Right lobe of liver (tissue), 6 donors: ENCODE data around the gene PLCB4. TPM values are rescaled to one million over a fixed set of nuclear protein-coding genes. Genes with fewer than 3 reads are reported as not detected.

Experiments
- ATAC-seq, 4 donors: fragments of 200-7000 bp; cut with Tn5 transposase; one replicate each; pipeline ENCODE4 v1.9.1; 2020; ENCODE audit warnings: mild to moderate bottlenecking in 4 of 4, moderate library complexity in 4 of 4
- DNase-seq, 3 donors: peaks; one replicate each; pipeline ENCODE4 v3.0.0-alpha.2; 2020
- H3K27ac ChIP-seq, 3 donors: fragments of 200-600 bp; one replicate each; pipeline ENCODE4 v1.8.0; 2022
- H3K27me3 ChIP-seq, 2 donors: fragments of 200-600 bp; one replicate each; pipeline ENCODE4 v1.8.0; 2022
- H3K36me3 ChIP-seq, 4 donors: fragments of 200-600 bp; sonication (generic) in 1 of 4; one replicate each; pipeline versions ENCODE4 v1.5.1 to v1.8.0; 2017 to 2022; ENCODE audit warnings: control low read depth in 1 of 4
- H3K4me1 ChIP-seq, 4 donors: fragments of 200-600 bp; sonication (generic) in 1 of 4; one replicate each; pipeline versions ENCODE4 v1.5.1 to v1.8.0; 2017 to 2022; ENCODE audit warnings: control low read depth in 1 of 4
- H3K4me3 ChIP-seq, 3 donors: fragments of 200-600 bp; one replicate each; pipeline ENCODE4 v1.8.0; 2022
- H3K9me3 ChIP-seq, 4 donors: fragments of 200-600 bp; sonication (generic) in 1 of 4; one replicate each; pipeline versions ENCODE4 v1.5.1 to v1.8.0; 2017 to 2022; ENCODE audit warnings: control low read depth in 1 of 4
- CTCF ChIP-seq, 4 donors: fragments of 200-600 bp in 3 of 4; fragments of 450-650 bp in 1 of 4; IDR thresholded peaks; one replicate each; pipeline versions ENCODE4 v1.5.1 to v1.8.0; 2016 to 2022; ENCODE audit warnings: antibody characterized with exemption in 4 of 4, mild to moderate bottlenecking in 2 of 4
- POLR2A ChIP-seq: fragments of 450-650 bp; IDR thresholded peaks from one replicate; pipeline ENCODE4 v1.6.1; 2017; ENCODE audit warnings: antibody characterized with exemption, mild to moderate bottlenecking
- WGBS: methylation state at CpG from one replicate; pipeline ENCODE4 v1.1.6; 2018; ENCODE audit warnings: low coverage, low lambda C conversion rate; ENCODE audit not compliant: insufficient coverage; ENCODE audit errors: missing lambda C conversion rate; 5-methylcytosine and 5-hydroxymethylcytosine counted together
- intact Hi-C, 2 donors: fragments of 100-400 bp; cut with DNase I; formaldehyde crosslinking; loops; one replicate each; pipeline versions ENCODE4 v1.11.2 to v1.14.1; 2022
- total RNA-seq, 6 experiments: library from RNA; depleted of rRNA in 2 of 6; stranded (reverse); fragments of >200 nt in 2 of 6; fragmentation: NEBNext Ultra II Directional in 3 of 6; extraction: Animal tissue kit (Norgen Biotek cat#: 25700) in 3 of 6; gene quantifications; one replicate each; pipeline versions ENCODE4 v1.1.0 to v1.2.4, GENCODE V29; 2016 to 2023
- donor health status: DM: no; HTN: yes; CAD: no.
- donor health status: DM: no; HTN: no; CAD: no.
- donor health status: DM: no; HTN: no; CAD: no.
- donor health status: DM: no; HTN: yes; CAD: no.
- donor health status: DM: no; HTN: yes; CAD: no.

Gene PLCB4
- total RNA-seq, 6 experiments from 2014 or later, result 0.04 to 0.20 (median 0.15) TPM

GRCh38 chr20:9088556-9088955 is 19.7 kb downstream of the PLCB4 start:
- no peaks in the 10 kb centered on the region for H3K9me3 ChIP-seq
- intact Hi-C loops, result no loop called here
- H3K4me3 ChIP-seq, result no peak overlapping the region
- no peaks in the 10 kb centered on the region for H3K27me3 ChIP-seq
- DNase-seq, result no peak
- H3K36me3 ChIP-seq, result no peaks in the 10 kb centered on the region
- no peak overlapping the region for H3K27ac ChIP-seq
- H3K4me1 ChIP-seq, result no peaks in the 10 kb centered on the region
- no peak for ATAC-seq
- TF ChIP-seq CTCF (IDR thresholded peaks at IDR 0.05) (no peak), POLR2A (no peak)

GRCh38 chr20:9092113-9092512 is 23.2 kb downstream of the PLCB4 start:
- Histone ChIP-seq H3K36me3 (no peaks in the 10 kb centered on the region), H3K4me1 (no peaks in the 10 kb centered on the region), H3K4me3 (no peak overlapping the region), H3K9me3 (no peaks in the 10 kb centered on the region), H3K27ac (no peak overlapping the region), H3K27me3 (no peaks in the 10 kb centered on the region)
- intact Hi-C loops, result no loop called here
- 39% methylated on average over 3 of the region's 3 CpGs for WGBS
- no peak for TF ChIP-seq POLR2A
- no peak for DNase-seq
- no peak for ATAC-seq

DNA sequence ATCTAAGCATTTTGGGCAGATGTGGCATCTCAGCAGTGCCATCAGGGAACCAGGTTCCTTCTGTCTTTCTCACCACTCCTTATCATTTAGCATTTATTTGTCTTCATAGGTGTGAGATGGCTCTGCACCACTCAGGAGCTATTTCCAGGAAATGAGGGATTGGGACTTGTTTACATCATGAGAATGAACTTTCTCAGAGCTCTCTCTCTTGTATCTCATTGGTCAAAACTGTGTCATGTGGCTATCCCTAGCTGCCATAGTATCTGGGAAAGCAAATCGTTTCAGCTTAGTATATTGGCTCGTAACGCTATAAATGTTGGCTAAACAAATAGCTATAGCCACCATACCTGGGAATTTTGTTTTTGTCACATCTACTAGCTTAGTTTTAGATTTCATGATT is 23.8 kb downstream of the PLCB4 start:
- no peak for ATAC-seq
- Histone ChIP-seq H3K9me3 (no peaks in the 10 kb centered on the region), H3K27ac (no peak overlapping the region), H3K4me3 (no peak overlapping the region), H3K27me3 (no peaks in the 10 kb centered on the region), H3K36me3 (no peaks in the 10 kb centered on the region), H3K4me1 (no peaks in the 10 kb centered on the region)
- intact Hi-C loops, result no loop called here
- DNase-seq, result no peak
- WGBS, result 59% methylated on average over 3 of the region's 3 CpGs
- TF ChIP-seq CTCF (IDR thresholded peaks at IDR 0.05), result no peak
- no peak for TF ChIP-seq POLR2A

- H3K4me1 ChIP-seq, result no peaks in the 10 kb centered on the region
- DNase-seq (no peak), ATAC-seq (no peak)
- H3K4me3 ChIP-seq, result no peak overlapping the region
- 21% methylated on average over 8 of the region's 8 CpGs for WGBS
- TF ChIP-seq CTCF (IDR thresholded peaks at IDR 0.05), result no peak
- TF ChIP-seq POLR2A, result no peak
- intact Hi-C loops, result no loop called here
- no peak overlapping the region for H3K27ac ChIP-seq
- H3K36me3 ChIP-seq, result no peaks in the 10 kb centered on the region
- H3K27me3 ChIP-seq, result no peaks in the 10 kb centered on the region
- no peaks in the 10 kb centered on the region for H3K9me3 ChIP-seq
Observed at GRCh38 chr20:9093218-9093957, 24.5 kb downstream of the PLCB4 start.

DNA sequence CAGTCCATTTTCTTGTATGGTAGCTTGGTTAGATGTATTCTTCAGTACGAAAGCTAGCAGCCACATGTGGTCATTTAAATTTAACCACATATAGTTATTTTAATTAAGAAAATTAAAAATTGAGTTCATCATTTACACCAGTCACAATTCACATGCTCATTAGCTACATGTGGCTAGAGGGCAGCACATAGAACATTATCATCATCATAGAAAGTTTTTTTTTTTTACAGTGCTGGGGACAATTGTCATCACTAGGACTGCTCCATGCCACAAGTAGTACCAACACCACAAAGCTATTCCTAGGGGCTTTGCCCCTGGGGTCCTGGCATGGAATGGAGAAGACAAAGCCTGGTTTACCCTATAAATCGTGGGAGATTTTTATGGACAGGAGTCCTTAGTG is 30.5 kb downstream of the PLCB4 start:
- 52% methylated on average over 2 of the region's 2 CpGs for WGBS
- no peak overlapping the region for H3K27ac ChIP-seq
- intact Hi-C loops, result no loop called here
- no peak overlapping the region for H3K4me3 ChIP-seq
- ATAC-seq (no peak), DNase-seq (no peak)
- TF ChIP-seq CTCF (IDR thresholded peaks at IDR 0.05) (no peak), POLR2A (no peak)
- H3K4me1 ChIP-seq, result no peaks in the 10 kb centered on the region
- no peaks in the 10 kb centered on the region for H3K27me3 ChIP-seq
- no peaks in the 10 kb centered on the region for H3K36me3 ChIP-seq
- no peaks in the 10 kb centered on the region for H3K9me3 ChIP-seq
